GM21576 (cell line): ENCODE measurements around the gene KCNK2.

ENCODE experiments used
- ATAC-seq: cut with Tn5 transposase; IDR thresholded peaks from one replicate; pipeline ENCODE4 v1.9.1; 2021; ENCODE audit warnings: mild to moderate bottlenecking, moderate library complexity; ENCODE audit not compliant: unreplicated experiment

The KCNK2 gene

GRCh38 chr1:215094381-215094780 is 11.8 kb downstream of the KCNK2 start:
- ATAC-seq, result no peak

GRCh38 chr1:215095524-215095923 is 13.0 kb downstream of the KCNK2 start:
- no peak for ATAC-seq

- ATAC-seq, result no peak
Measured at GRCh38 chr1:215101511-215101910, 19.0 kb downstream of the KCNK2 start.

- no peak for ATAC-seq
Measured at GRCh38 chr1:215104283-215104682, 21.7 kb downstream of the KCNK2 start.

- no peak for ATAC-seq
Measured at GRCh38 chr1:215106067-215106466, 23.5 kb downstream of the KCNK2 start.

- no peak for ATAC-seq
Measured at GRCh38 chr1:215109171-215109570, 26.6 kb downstream of the KCNK2 start.

- ATAC-seq, result no peak
Measured at GRCh38 chr1:215111916-215112315, 29.4 kb downstream of the KCNK2 start.

GRCh38 chr1:215113776-215114153 is 31.2 kb downstream of the KCNK2 start:
- ATAC-seq, result no peak

- no peak for ATAC-seq
Measured at GRCh38 chr1:215114154-215114933, 31.8 kb downstream of the KCNK2 start.

- no peak for ATAC-seq
Measured at GRCh38 chr1:215115760-215116159, 33.2 kb downstream of the KCNK2 start.

GRCh38 chr1:215118081-215118480 is 35.5 kb downstream of the KCNK2 start:
- ATAC-seq, result no peak

- no peak for ATAC-seq
Measured at GRCh38 chr1:215119056-215119455, 36.5 kb downstream of the KCNK2 start.

GRCh38 chr1:215119719-215120365 is 37.3 kb downstream of the KCNK2 start:
- ATAC-seq, result no peak

GRCh38 chr1:215128504-215128903 is 46.0 kb downstream of the KCNK2 start:
- ATAC-seq, result no peak

- no peak for ATAC-seq
Measured at GRCh38 chr1:215131291-215131690, 48.8 kb downstream of the KCNK2 start.

GRCh38 chr1:215132156-215132555 is 49.6 kb downstream of the KCNK2 start:
- ATAC-seq, result no peak

GRCh38 chr1:215133532-215133931 is 51.0 kb downstream of the KCNK2 start:
- no peak for ATAC-seq

GRCh38 chr1:215137985-215138384 is 55.4 kb downstream of the KCNK2 start:
- no peak for ATAC-seq

- no peak for ATAC-seq
Measured at GRCh38 chr1:215140135-215140534, 57.6 kb downstream of the KCNK2 start.

- no peak for ATAC-seq
Measured at GRCh38 chr1:215141460-215141859, 58.9 kb downstream of the KCNK2 start.

- no peak for ATAC-seq
Measured at GRCh38 chr1:215143497-215143896, 61.0 kb downstream of the KCNK2 start.

- ATAC-seq, result no peak
Measured at GRCh38 chr1:215146240-215146975, 63.9 kb downstream of the KCNK2 start.
